Common myeloid progenitor, CD34-positive (primary cell): ENCODE data around the gene NAXE.

Experiments
- CTCF ChIA-PET: fragments of 350-600 bp; sonication (Branson Sonifier 250); formaldehyde crosslinking; loops from one replicate; lab custom pipeline; 2021; ENCODE audit warnings: antibody characterized with exemption; lab: Charles Lee
- POLR2A ChIA-PET: fragments of 350-600 bp; sonication (Branson Sonifier 250); formaldehyde crosslinking; loops from one replicate; lab custom pipeline; 2021; ENCODE audit warnings: antibody characterized with exemption; lab: Charles Lee
- DNase-seq, 3 donors: peaks; one replicate each; pipeline versions ENCODE4 v3.0.0 to v3.0.0-alpha.2; 2013
- H3K27ac ChIP-seq, 2 experiments: 1 replicate in 1 of 2; 2 replicates in 1 of 2; pipeline ENCODE4 v1.7.0; 2013; ENCODE audit warnings: inconsistent platforms in 2 of 2, low read length in 2 of 2, mild to moderate bottlenecking in 2 of 2, low read depth in 1 of 2, moderate library complexity in 1 of 2; ENCODE audit not compliant: severe bottlenecking in 2 of 2, insufficient read depth in 1 of 2, poor library complexity in 1 of 2
- H3K27me3 ChIP-seq, 5 experiments: replicated peaks in 2 of 5; 1 replicate in 3 of 5; 2 replicates in 2 of 5; pipeline versions ENCODE4 v1.6.1 to v1.7.0; 2013; ENCODE audit warnings: low read length in 4 of 5, mild to moderate bottlenecking in 2 of 5, moderate library complexity in 2 of 5, inconsistent platforms in 1 of 5; ENCODE audit not compliant: insufficient read depth in 5 of 5, control insufficient read depth in 4 of 5
- H3K36me3 ChIP-seq, 4 experiments: 1 replicate in 2 of 4; 2 replicates in 2 of 4; pipeline versions ENCODE4 v1.6.1 to v1.7.0; 2013; ENCODE audit warnings: low read length in 3 of 4, control low read depth in 1 of 4, mild to moderate bottlenecking in 1 of 4; ENCODE audit not compliant: control insufficient read depth in 4 of 4, insufficient read depth in 4 of 4
- H3K4me1 ChIP-seq, 4 experiments: 1 replicate in 3 of 4; 2 replicates in 1 of 4; pipeline versions ENCODE4 v1.6.1 to v1.7.1; 2013; ENCODE audit warnings: low read length in 3 of 4, mild to moderate bottlenecking in 3 of 4, control low read depth in 1 of 4, inconsistent platforms in 1 of 4, moderate library complexity in 1 of 4; ENCODE audit not compliant: control insufficient read depth in 4 of 4, insufficient read depth in 4 of 4; ENCODE audit errors: control extremely low read depth in 1 of 4
- H3K4me3 ChIP-seq, 7 experiments: 1 replicate in 4 of 7; 2 replicates in 3 of 7; pipeline versions ENCODE4 v1.5.1 to v1.7.0; 2013; ENCODE audit warnings: mild to moderate bottlenecking in 7 of 7, low read length in 6 of 7, moderate library complexity in 6 of 7, inconsistent platforms in 2 of 7, low read depth in 2 of 7, control low read depth in 1 of 7; ENCODE audit not compliant: insufficient read depth in 4 of 7, control insufficient read depth in 1 of 7; ENCODE audit errors: extremely low read depth in 1 of 7
- H3K9me3 ChIP-seq, 5 experiments: 1 replicate in 4 of 5; 2 replicates in 1 of 5; pipeline versions ENCODE4 v1.6.1 to v1.7.1; 2013; ENCODE audit warnings: low read length in 4 of 5, mild to moderate bottlenecking in 2 of 5, inconsistent platforms in 1 of 5, low read depth in 1 of 5, moderate library complexity in 1 of 5; ENCODE audit not compliant: control insufficient read depth in 4 of 5, insufficient read depth in 2 of 5; ENCODE audit errors: control extremely low read depth in 1 of 5
- WGBS: methylation state at CpG from one replicate; pipeline ENCODE4 v1.1.5; 2013; ENCODE audit not compliant: insufficient coverage; 5-methylcytosine and 5-hydroxymethylcytosine counted together

NAXE gene

DNA sequence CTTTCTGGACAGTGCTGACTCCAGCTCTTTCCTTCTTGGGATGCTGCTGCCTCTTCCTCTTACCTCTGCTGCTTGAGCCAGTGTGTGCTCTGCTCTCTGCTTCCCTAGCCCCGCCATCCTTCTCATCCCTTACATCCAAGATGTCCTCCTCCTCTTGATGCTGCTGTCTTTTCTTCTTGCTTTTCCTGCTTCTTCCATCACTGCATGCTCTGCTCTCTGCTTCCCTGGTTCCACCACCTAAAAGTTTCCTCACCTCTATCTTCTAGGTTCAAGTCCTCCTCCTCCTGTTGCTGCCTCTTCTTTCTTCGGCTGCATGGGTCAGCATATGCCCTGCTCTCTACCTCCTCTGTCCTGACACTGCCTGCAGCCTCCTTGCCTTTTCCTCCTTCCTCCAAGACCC, 3.4 kb downstream of the NAXE start:
- Histone ChIP-seq H3K4me1 (peaks cover 8 to 26% (median 21%) of the 10 kb centered on the region in 4 experiments), H3K27ac (no peak overlapping the region), H3K27me3 (no peaks in the 10 kb centered on the region), H3K4me3 (no peak overlapping the region), H3K36me3 (peaks cover 3 to 65% (median 44%) of the 10 kb centered on the region in 4 experiments), H3K9me3 (no peaks in the 10 kb centered on the region)
- 100% methylated on average over 2 of the region's 2 CpGs for WGBS
- POLR2A ChIA-PET: no interaction called here
- CTCF ChIA-PET: interaction anchor here (1.0 to 7.7 kb wide), 6 partner anchors 9 to 66 kb away, joined by 3 to 63 read pairs (median 4); no protein-coding TSS in a partner anchor
- no peak for DNase-seq

DNA sequence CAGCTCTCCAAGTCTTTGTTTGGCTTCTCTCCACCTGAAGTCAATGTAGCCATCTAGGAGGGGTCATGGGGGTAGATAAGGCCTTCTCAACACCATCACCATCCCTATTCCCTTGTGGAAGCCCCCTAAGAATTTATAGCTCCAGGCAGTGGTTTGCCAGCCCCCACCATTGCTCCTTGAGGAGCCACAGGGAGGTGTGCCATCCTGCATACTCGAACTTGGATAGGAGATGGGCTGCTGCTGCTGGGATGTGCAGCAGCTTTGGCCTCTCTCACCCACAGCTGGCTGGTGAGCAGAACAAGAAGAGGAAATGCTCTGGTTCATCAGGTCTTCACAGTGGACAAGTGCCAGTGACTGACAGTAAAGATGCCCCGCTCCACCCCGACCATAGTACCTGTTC, 4.8 kb downstream of the NAXE start:
- 80% methylated on average over 1 of the region's 3 CpGs for WGBS
- no peak for DNase-seq
- H3K36me3 ChIP-seq: peaks cover 3 to 65% (median 44%) of the 10 kb centered on the region in 4 experiments
- no peak overlapping the region for H3K4me3 ChIP-seq
- peaks cover 3 to 27% (median 26%) of the 10 kb centered on the region in 4 experiments for H3K4me1 ChIP-seq
- ChIA-PET POLR2A (interaction anchor here (0.6 kb wide), 1 partner anchor 29 kb away, joined by 3 read pairs; no protein-coding TSS in a partner anchor), CTCF (interaction anchor here (1.6 to 7.7 kb wide), 3 partner anchors 9 to 13 kb away, joined by 5 to 63 read pairs (median 7); no protein-coding TSS in a partner anchor)
- no peaks in the 10 kb centered on the region for H3K27me3 ChIP-seq
- H3K27ac ChIP-seq: no peak overlapping the region
- no peaks in the 10 kb centered on the region for H3K9me3 ChIP-seq

DNA sequence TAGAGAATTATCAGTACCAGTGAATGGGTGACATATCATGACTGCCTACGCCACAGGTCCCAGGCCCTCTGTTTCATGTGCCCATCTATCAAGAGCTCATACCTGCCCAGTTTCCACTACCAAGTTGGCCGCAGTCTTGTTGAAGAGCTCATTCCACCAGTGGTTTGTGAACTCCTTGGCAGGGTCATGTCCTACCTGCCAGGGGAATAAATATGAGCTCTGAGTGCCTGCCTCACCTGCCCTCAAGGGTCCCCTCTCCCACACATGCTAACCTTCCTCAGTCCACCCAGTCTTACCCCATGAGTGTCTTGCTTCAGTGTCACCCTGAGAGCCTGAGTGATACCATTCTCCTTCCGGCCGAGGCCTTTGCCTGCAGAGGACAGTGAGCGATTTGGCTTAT, 6.5 kb downstream of the NAXE start:
- peaks cover 3 to 63% (median 44%) of the 10 kb centered on the region in 4 experiments for H3K36me3 ChIP-seq
- H3K4me3 ChIP-seq: no peak overlapping the region
- H3K9me3 ChIP-seq: no peaks in the 10 kb centered on the region
- no peak for DNase-seq
- POLR2A ChIA-PET: no interaction called here
- no peak overlapping the region for H3K27ac ChIP-seq
- 96% methylated on average over 5 of the region's 5 CpGs for WGBS
- CTCF ChIA-PET: interaction anchor here (1.2 to 7.7 kb wide), 4 partner anchors 10 to 28 kb away, joined by 3 to 63 read pairs (median 7); no protein-coding TSS in a partner anchor
- H3K27me3 ChIP-seq: no peaks in the 10 kb centered on the region
- peaks cover 6 to 30% (median 23%) of the 10 kb centered on the region in 4 experiments for H3K4me1 ChIP-seq

DNA sequence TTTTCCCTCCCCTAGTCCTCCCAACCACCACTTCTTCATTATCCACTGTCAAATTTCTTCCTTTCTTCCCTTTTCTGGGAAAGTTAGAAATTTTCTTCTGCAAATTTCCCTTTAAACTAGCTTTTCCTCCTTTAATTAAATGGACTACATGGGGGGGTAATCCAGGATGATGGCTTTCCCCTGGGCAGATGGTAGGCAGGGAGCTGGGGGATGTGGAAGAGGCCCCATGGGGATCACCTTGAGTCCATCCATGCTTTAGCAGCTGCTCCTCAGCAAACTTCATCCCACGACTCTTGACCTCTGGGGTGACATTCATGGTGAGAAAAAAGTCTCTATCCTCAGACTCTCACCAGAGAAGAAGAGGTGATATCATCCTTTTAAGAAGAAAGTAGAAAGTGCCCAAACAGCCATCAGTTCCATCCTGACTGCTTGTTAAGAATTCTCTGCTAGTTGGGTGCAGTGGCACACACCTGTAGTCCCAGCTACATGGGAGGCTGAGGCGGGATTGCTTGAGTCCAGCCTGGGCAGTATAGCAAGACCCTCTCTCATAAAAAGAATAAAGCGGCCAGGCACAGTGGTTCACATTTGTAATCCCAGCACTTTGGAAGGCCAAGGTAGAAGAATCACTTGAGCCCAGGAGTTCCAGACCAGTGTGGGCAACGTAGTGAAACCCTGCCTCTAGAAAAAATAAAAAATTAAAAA, 7.3 kb downstream of the NAXE start:
- DNase-seq: no peak
- Histone ChIP-seq H3K4me3 (no peak overlapping the region), H3K9me3 (no peaks in the 10 kb centered on the region), H3K4me1 (peaks cover 6 to 30% (median 22%) of the 10 kb centered on the region in 4 experiments), H3K36me3 (peaks cover 3 to 55% (median 39%) of the 10 kb centered on the region in 4 experiments), H3K27me3 (no peaks in the 10 kb centered on the region), H3K27ac (no peak overlapping the region)
- CTCF ChIA-PET: interaction anchor here (1.2 to 7.7 kb wide), 4 partner anchors 10 to 15 kb away, joined by 3 to 63 read pairs (median 7); no protein-coding TSS in a partner anchor
- 100% methylated on average over 2 of the region's 4 CpGs for WGBS
- POLR2A ChIA-PET: no interaction called here

DNA sequence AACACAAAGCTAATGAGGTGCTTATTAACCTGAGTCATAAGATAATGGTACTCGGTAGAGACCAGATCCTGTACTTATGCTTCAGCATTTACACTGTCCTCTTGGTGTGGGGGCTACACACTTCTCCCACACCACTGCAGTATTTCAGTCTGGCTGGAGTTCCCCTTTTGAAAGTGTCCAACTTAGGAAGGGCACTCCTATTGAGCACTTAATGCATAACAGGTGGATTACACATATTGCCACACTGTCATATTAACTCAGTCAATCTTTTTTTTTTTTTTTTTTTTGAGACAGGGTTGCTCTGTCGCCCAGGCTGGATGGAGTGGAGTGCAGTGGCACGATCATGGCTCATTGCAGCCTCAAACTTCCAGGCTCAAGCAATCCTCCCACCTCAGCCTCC, 8.2 kb downstream of the NAXE start:
- ChIA-PET CTCF (interaction anchor here (0.7 to 7.7 kb wide), 7 partner anchors 9 to 117 kb away, joined by 3 to 63 read pairs (median 6); partner anchors contain the start of gene NAXE), POLR2A (no interaction called here)
- Histone ChIP-seq H3K27me3 (no peaks in the 10 kb centered on the region), H3K4me1 (peaks cover 6 to 30% (median 22%) of the 10 kb centered on the region in 4 experiments), H3K9me3 (no peaks in the 10 kb centered on the region), H3K27ac (no peak overlapping the region), H3K4me3 (peak overlapping the region in 1 of 7 experiments; percentile 81), H3K36me3 (peaks cover 3 to 46% (median 32%) of the 10 kb centered on the region in 4 experiments)
- DNase-seq: peak; percentile 78 to 91 (median 89)
- 80% methylated on average over 1 of the region's 3 CpGs for WGBS

DNA sequence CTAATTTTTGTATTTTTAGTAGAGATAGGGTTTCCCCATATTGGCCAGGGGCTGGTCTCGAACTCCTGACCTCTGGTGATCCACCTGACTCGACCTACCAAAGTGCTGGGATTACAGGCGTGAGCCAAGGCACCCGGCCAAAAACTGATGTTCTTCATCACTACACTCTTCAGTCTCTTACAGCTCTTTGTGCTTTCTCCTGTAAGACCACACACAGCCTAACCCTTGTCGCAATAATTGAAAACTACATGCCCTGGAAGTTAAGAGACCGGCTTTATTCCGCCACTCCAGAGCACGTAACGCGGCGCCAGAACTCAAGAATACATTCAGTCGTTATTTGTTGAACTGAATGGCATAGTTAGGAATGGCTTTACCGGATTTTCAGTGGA, 9.2 kb downstream of the NAXE start:
- Histone ChIP-seq H3K36me3 (peaks cover 3 to 37% (median 23%) of the 10 kb centered on the region in 4 experiments), H3K4me3 (peak overlapping the region; percentile 60 to 91 (median 85)), H3K27ac (peak overlapping the region in 1 of 2 experiments; percentile 65), H3K9me3 (no peaks in the 10 kb centered on the region), H3K27me3 (no peaks in the 10 kb centered on the region), H3K4me1 (peaks cover 6 to 30% (median 22%) of the 10 kb centered on the region in 4 experiments)
- WGBS: 5% methylated on average over 12 of the region's 13 CpGs
- ChIA-PET CTCF (interaction anchor here (0.6 to 7.7 kb wide), 8 partner anchors 8 to 120 kb away, joined by 3 to 63 read pairs (median 5); partner anchors contain the start of gene NAXE), POLR2A (no interaction called here)
- DNase-seq: no peak
